Measurements from ENCODE around the gene COL4A2. TPM values are rescaled to one million over a fixed set of nuclear protein-coding genes. Genes with fewer than 3 reads are reported as not detected.
A peak's percentile ranks its signal among the peaks of the same experiment; 100 is the strongest.

COL4A2 gene
- total RNA-seq, 2 donors from 2014 or later, result not detected

- H3K36me3 Mint-ChIP-seq (ENCODE audit: insufficient read depth in 2 of 2), result peaks cover 0 to 5% of the 10 kb centered on the region in 2 donors
- ATAC-seq (replicated peaks in 1 of 2) (no peak), DNase-seq (no peak)
- H3K27me3 Mint-ChIP-seq (ENCODE audit: low read depth), result peaks cover 44% of the 10 kb centered on the region
- H3K9me3 Mint-ChIP-seq, result peaks cover 0 to 3% of the 10 kb centered on the region in 2 donors
- no peak overlapping the region for H3K4me3 Mint-ChIP-seq
- H3K4me1 Mint-ChIP-seq (ENCODE audit: low read depth), result peaks cover 37% of the 10 kb centered on the region
- H3K27ac Mint-ChIP-seq, result no peak overlapping the region
These were observed 31.5 kb downstream of the COL4A2 start for GRCh38 chr13:110338441-110339101.

- H3K36me3 Mint-ChIP-seq (ENCODE audit: insufficient read depth in 2 of 2), result peaks cover 0 to 5% of the 10 kb centered on the region in 2 donors
- peak overlapping the region in 1 of 2 donors; percentile 16 for H3K4me3 Mint-ChIP-seq
- H3K9me3 Mint-ChIP-seq, result peaks cover 0 to 3% of the 10 kb centered on the region in 2 donors
- no peak for DNase-seq
- peaks cover 37% of the 10 kb centered on the region for H3K4me1 Mint-ChIP-seq (ENCODE audit: low read depth)
- no peak overlapping the region for H3K27ac Mint-ChIP-seq
- peaks cover 42% of the 10 kb centered on the region for H3K27me3 Mint-ChIP-seq (ENCODE audit: low read depth)
- ATAC-seq (replicated peaks in 1 of 2), result no peak
These were observed 32.2 kb downstream of the COL4A2 start for GRCh38 chr13:110339263-110339662.

- Mint-ChIP-seq H3K9me3 (peaks cover 0 to 3% of the 10 kb centered on the region in 2 donors), H3K4me3 (peak overlapping the region; percentile 71 to 75), H3K4me1 (ENCODE audit: low read depth) (peaks cover 44% of the 10 kb centered on the region), H3K27ac (peak overlapping the region; percentile 96), H3K27me3 (ENCODE audit: low read depth) (peaks cover 42% of the 10 kb centered on the region), H3K36me3 (ENCODE audit: insufficient read depth in 2 of 2) (peaks cover 0 to 2% of the 10 kb centered on the region in 2 donors)
- DNase-seq, result no peak
- ATAC-seq (replicated peaks in 1 of 2), result no peak
These were observed 33.0 kb downstream of the COL4A2 start for GRCh38 chr13:110339975-110340550.

- Mint-ChIP-seq H3K27ac (peak overlapping the region; percentile 14), H3K4me3 (peak overlapping the region; percentile 71 to 75), H3K27me3 (ENCODE audit: low read depth) (peaks cover 42% of the 10 kb centered on the region)
These were observed 33.8 kb downstream of the COL4A2 start for GRCh38 chr13:110340812-110341444.

GRCh38 chr13:110341445-110342244 is 34.6 kb downstream of the COL4A2 start:
- no peak for DNase-seq
- peaks cover 45% of the 10 kb centered on the region for H3K4me1 Mint-ChIP-seq (ENCODE audit: low read depth)
- no peak for ATAC-seq (replicated peaks in 1 of 2)
- H3K9me3 Mint-ChIP-seq, result no peaks in the 10 kb centered on the region
- peaks cover 0 to 2% of the 10 kb centered on the region in 2 donors for H3K36me3 Mint-ChIP-seq (ENCODE audit: insufficient read depth in 2 of 2)
- H3K27ac Mint-ChIP-seq, result no peak overlapping the region
- H3K4me3 Mint-ChIP-seq, result peak overlapping the region; percentile 71 to 75
- peaks cover 42% of the 10 kb centered on the region for H3K27me3 Mint-ChIP-seq (ENCODE audit: low read depth)

More at GRCh38 chr13:110340812-110341444, 33.8 kb downstream of the COL4A2 start:
- Mint-ChIP-seq H3K4me1 (ENCODE audit: low read depth) (peaks cover 45% of the 10 kb centered on the region), H3K36me3 (ENCODE audit: insufficient read depth in 2 of 2) (peaks cover 0 to 2% of the 10 kb centered on the region in 2 donors), H3K9me3 (peaks cover 0 to 3% of the 10 kb centered on the region in 2 donors)
- ATAC-seq (replicated peaks in 1 of 2) (peak; percentile 95 to 96), DNase-seq (peak; percentile 74 to 76)

GRCh38 chr13:110342474-110342873 is 35.4 kb downstream of the COL4A2 start:
- Mint-ChIP-seq H3K4me1 (ENCODE audit: low read depth) (peaks cover 45% of the 10 kb centered on the region), H3K9me3 (no peaks in the 10 kb centered on the region), H3K27ac (no peak overlapping the region), H3K36me3 (ENCODE audit: insufficient read depth in 2 of 2) (peaks cover 0 to 2% of the 10 kb centered on the region in 2 donors), H3K27me3 (ENCODE audit: low read depth) (peaks cover 42% of the 10 kb centered on the region), H3K4me3 (no peak overlapping the region)
- ATAC-seq (replicated peaks in 1 of 2) (no peak), DNase-seq (no peak)

- H3K4me1 Mint-ChIP-seq (ENCODE audit: low read depth), result peaks cover 45% of the 10 kb centered on the region
- H3K36me3 Mint-ChIP-seq (ENCODE audit: insufficient read depth in 2 of 2), result peaks cover 0 to 2% of the 10 kb centered on the region in 2 donors
- H3K4me3 Mint-ChIP-seq, result no peak overlapping the region
- ATAC-seq (replicated peaks in 1 of 2), result no peak
- DNase-seq, result no peak
- H3K27ac Mint-ChIP-seq, result no peak overlapping the region
- peaks cover 36% of the 10 kb centered on the region for H3K27me3 Mint-ChIP-seq (ENCODE audit: low read depth)
- H3K9me3 Mint-ChIP-seq, result no peaks in the 10 kb centered on the region
These were observed 36.3 kb downstream of the COL4A2 start for GRCh38 chr13:110343241-110343865.

- no peak for ATAC-seq (replicated peaks in 1 of 2)
- DNase-seq, result no peak
- Mint-ChIP-seq H3K4me3 (no peak overlapping the region), H3K27me3 (ENCODE audit: low read depth) (peaks cover 34% of the 10 kb centered on the region), H3K36me3 (ENCODE audit: insufficient read depth in 2 of 2) (peaks cover 0 to 2% of the 10 kb centered on the region in 2 donors), H3K4me1 (ENCODE audit: low read depth) (peaks cover 36% of the 10 kb centered on the region), H3K9me3 (no peaks in the 10 kb centered on the region), H3K27ac (no peak overlapping the region)
These were observed 37.2 kb downstream of the COL4A2 start for GRCh38 chr13:110344320-110344719.

- Mint-ChIP-seq H3K36me3 (ENCODE audit: insufficient read depth in 2 of 2) (peaks cover 0 to under 1% of the 10 kb centered on the region in 2 donors), H3K4me1 (ENCODE audit: low read depth) (peaks cover 26% of the 10 kb centered on the region), H3K4me3 (no peak overlapping the region), H3K27ac (no peak overlapping the region), H3K9me3 (no peaks in the 10 kb centered on the region), H3K27me3 (ENCODE audit: low read depth) (peaks cover 29% of the 10 kb centered on the region)
- ATAC-seq (replicated peaks in 1 of 2) (no peak), DNase-seq (no peak)
These were observed 38.2 kb downstream of the COL4A2 start for GRCh38 chr13:110345266-110345665.

- Mint-ChIP-seq H3K4me3 (no peak overlapping the region), H3K36me3 (ENCODE audit: insufficient read depth in 2 of 2) (no peaks in the 10 kb centered on the region), H3K27ac (no peak overlapping the region), H3K9me3 (no peaks in the 10 kb centered on the region), H3K4me1 (ENCODE audit: low read depth) (peaks cover 22% of the 10 kb centered on the region), H3K27me3 (ENCODE audit: low read depth) (peaks cover 25% of the 10 kb centered on the region)
- ATAC-seq (replicated peaks in 1 of 2) (no peak), DNase-seq (no peak)
These were observed 38.6 kb downstream of the COL4A2 start for GRCh38 chr13:110345701-110346100.

GRCh38 chr13:110346661-110347067 is 39.6 kb downstream of the COL4A2 start:
- no peaks in the 10 kb centered on the region for H3K36me3 Mint-ChIP-seq (ENCODE audit: insufficient read depth in 2 of 2)
- peaks cover 13% of the 10 kb centered on the region for H3K4me1 Mint-ChIP-seq (ENCODE audit: low read depth)
- peaks cover 22% of the 10 kb centered on the region for H3K27me3 Mint-ChIP-seq (ENCODE audit: low read depth)
- no peak overlapping the region for H3K4me3 Mint-ChIP-seq
- no peak for ATAC-seq (replicated peaks in 1 of 2)
- H3K27ac Mint-ChIP-seq, result no peak overlapping the region
- H3K9me3 Mint-ChIP-seq, result no peaks in the 10 kb centered on the region
- DNase-seq, result no peak

GRCh38 chr13:110347088-110347487 is 40.0 kb downstream of the COL4A2 start:
- DNase-seq, result no peak
- Mint-ChIP-seq H3K9me3 (no peaks in the 10 kb centered on the region), H3K4me1 (ENCODE audit: low read depth) (peaks cover 8% of the 10 kb centered on the region), H3K27me3 (ENCODE audit: low read depth) (peaks cover 22% of the 10 kb centered on the region), H3K36me3 (ENCODE audit: insufficient read depth in 2 of 2) (no peaks in the 10 kb centered on the region), H3K4me3 (no peak overlapping the region), H3K27ac (no peak overlapping the region)
- ATAC-seq (replicated peaks in 1 of 2), result no peak

All from activated T-cell treated with anti-CD3 and anti-CD28 coated beads, Interleukin-2, amount 50 U/mL, for 72 hours (primary cell).